ENCODE data around the gene AK3. TPM values are rescaled to one million over a fixed set of nuclear protein-coding genes. Genes with fewer than 3 reads are reported as not detected.
"Not testable (repeated sequence)": the region's sequence is repeated elsewhere in the genome, so short reads cannot be mapped to it uniquely, and the experiment has no call there.

Gene AK3
- total and polyA plus RNA-seq, 2 donors (not counting 1 experiment from before 2014, with no cell fraction given), result 66.3 to 90.3 TPM

- Histone ChIP-seq H3K9me3 (ENCODE audit: control insufficient read depth, insufficient read depth, low read depth, low read length) (no peaks in the 10 kb centered on the region), H3K27ac (ENCODE audit: insufficient read depth, low read length) (no peak overlapping the region), H3K79me2 (ENCODE audit: control insufficient read depth, insufficient read depth, low read length) (no peaks in the 10 kb centered on the region), H3K9ac (ENCODE audit: insufficient read depth, low read length) (no peak overlapping the region), H3K36me3 (ENCODE audit: control insufficient read depth, insufficient read depth, low read length) (no peaks in the 10 kb centered on the region), H2AFZ (ENCODE audit: low read length) (no peak overlapping the region), H3K27me3 (ENCODE audit: control insufficient read depth, insufficient read depth, low read length) (no peaks in the 10 kb centered on the region), H4K20me1 (ENCODE audit: control insufficient read depth, extremely low read depth, insufficient read depth, low read length) (no peaks in the 10 kb centered on the region), H3K4me2 (ENCODE audit: extremely low read depth, insufficient read depth, low read length) (no peak overlapping the region), H3K4me3 (replicated peaks in 1 of 4; ENCODE audit: control extremely low read depth in 1 of 4, insufficient read depth in 1 of 4, low read depth in 3 of 4, low read length in 4 of 4) (no peak overlapping the region), H3K4me1 (ENCODE audit: control insufficient read depth, extremely low read depth, insufficient read depth, low read length) (no peaks in the 10 kb centered on the region)
- TF ChIP-seq EZH2 (IDR thresholded peaks at IDR 0.05; ENCODE audit: low read length, missing control alignments) (no peak), CTCF (conservative IDR thresholded peaks at IDR 0.05 in 1 of 2, IDR thresholded peaks at IDR 0.05 in 1 of 2; ENCODE audit: low read depth in 1 of 2, low read length in 2 of 2) (no peak)
- DNase-seq (ENCODE audit: low read depth in 2 of 2), result no peak
Observed at GRCh38 chr9:4781408-4781807, 40.4 kb upstream of the AK3 start.

- Histone ChIP-seq H3K27ac (ENCODE audit: insufficient read depth, low read length) (no peak overlapping the region), H3K4me3 (replicated peaks in 1 of 4; ENCODE audit: control extremely low read depth in 1 of 4, insufficient read depth in 1 of 4, low read depth in 3 of 4, low read length in 4 of 4) (no peak overlapping the region), H2AFZ (ENCODE audit: low read length) (no peak overlapping the region), H3K9me3 (ENCODE audit: control insufficient read depth, insufficient read depth, low read depth, low read length) (no peaks in the 10 kb centered on the region), H3K9ac (ENCODE audit: insufficient read depth, low read length) (no peak overlapping the region), H3K36me3 (ENCODE audit: control insufficient read depth, insufficient read depth, low read length) (no peaks in the 10 kb centered on the region), H3K4me2 (ENCODE audit: extremely low read depth, insufficient read depth, low read length) (no peak overlapping the region), H3K4me1 (ENCODE audit: control insufficient read depth, extremely low read depth, insufficient read depth, low read length) (no peaks in the 10 kb centered on the region), H3K27me3 (ENCODE audit: control insufficient read depth, insufficient read depth, low read length) (no peaks in the 10 kb centered on the region), H4K20me1 (ENCODE audit: control insufficient read depth, extremely low read depth, insufficient read depth, low read length) (no peaks in the 10 kb centered on the region), H3K79me2 (ENCODE audit: control insufficient read depth, insufficient read depth, low read length) (no peaks in the 10 kb centered on the region)
- no peak for DNase-seq (ENCODE audit: low read depth in 2 of 2)
- no peak for TF ChIP-seq EZH2 (IDR thresholded peaks at IDR 0.05; ENCODE audit: low read length, missing control alignments)
- no peak for TF ChIP-seq CTCF (conservative IDR thresholded peaks at IDR 0.05 in 1 of 2, IDR thresholded peaks at IDR 0.05 in 1 of 2; ENCODE audit: low read depth in 1 of 2, low read length in 2 of 2)
Observed at GRCh38 chr9:4780651-4781050, 39.6 kb upstream of the AK3 start.

DNA sequence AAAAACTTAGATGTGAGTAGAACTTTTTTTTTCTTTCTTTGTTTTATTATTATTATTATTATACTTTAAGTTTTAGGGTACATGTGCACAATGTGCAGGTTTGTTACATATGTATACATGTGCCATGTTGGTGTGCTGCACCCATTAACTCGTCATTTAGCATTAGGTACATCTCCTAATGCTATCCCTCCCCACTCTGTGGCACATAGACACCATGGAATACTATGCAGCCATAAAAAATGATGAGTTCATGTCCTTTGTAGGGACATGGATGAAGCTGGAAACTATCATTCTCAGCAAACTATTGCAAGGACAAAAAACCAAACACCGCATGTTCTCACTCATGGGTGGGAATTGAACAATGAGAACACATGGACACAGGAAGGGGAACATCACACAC lies 34.0 kb upstream of the AK3 start:
- H3K27me3 ChIP-seq (ENCODE audit: control insufficient read depth, insufficient read depth, low read length); H4K20me1 ChIP-seq (ENCODE audit: control insufficient read depth, extremely low read depth, insufficient read depth, low read length); H3K27ac ChIP-seq (ENCODE audit: insufficient read depth, low read length); DNase-seq (ENCODE audit: low read depth in 2 of 2); H3K4me3 ChIP-seq (replicated peaks in 1 of 4; ENCODE audit: control extremely low read depth in 1 of 4, insufficient read depth in 1 of 4, low read depth in 3 of 4, low read length in 4 of 4); H3K4me1 ChIP-seq (ENCODE audit: control insufficient read depth, extremely low read depth, insufficient read depth, low read length); H3K36me3 ChIP-seq (ENCODE audit: control insufficient read depth, insufficient read depth, low read length); H2AFZ ChIP-seq (ENCODE audit: low read length); H3K4me2 ChIP-seq (ENCODE audit: extremely low read depth, insufficient read depth, low read length); H3K79me2 ChIP-seq (ENCODE audit: control insufficient read depth, insufficient read depth, low read length); H3K9me3 ChIP-seq (ENCODE audit: control insufficient read depth, insufficient read depth, low read depth, low read length); H3K9ac ChIP-seq (ENCODE audit: insufficient read depth, low read length): not testable (repeated sequence)
